Measurements from ENCODE around the gene ZNF497. TPM values are rescaled to one million over a fixed set of nuclear protein-coding genes. Genes with fewer than 3 reads are reported as not detected.

ZNF497 gene
- total and polyA plus RNA-seq, 9 of the 15 experiments (the other 6 are each of a cell fraction or from before 2014, with no cell fraction given): 0.06 to 0.98 (median 0.44) TPM; not detected in 1

DNA sequence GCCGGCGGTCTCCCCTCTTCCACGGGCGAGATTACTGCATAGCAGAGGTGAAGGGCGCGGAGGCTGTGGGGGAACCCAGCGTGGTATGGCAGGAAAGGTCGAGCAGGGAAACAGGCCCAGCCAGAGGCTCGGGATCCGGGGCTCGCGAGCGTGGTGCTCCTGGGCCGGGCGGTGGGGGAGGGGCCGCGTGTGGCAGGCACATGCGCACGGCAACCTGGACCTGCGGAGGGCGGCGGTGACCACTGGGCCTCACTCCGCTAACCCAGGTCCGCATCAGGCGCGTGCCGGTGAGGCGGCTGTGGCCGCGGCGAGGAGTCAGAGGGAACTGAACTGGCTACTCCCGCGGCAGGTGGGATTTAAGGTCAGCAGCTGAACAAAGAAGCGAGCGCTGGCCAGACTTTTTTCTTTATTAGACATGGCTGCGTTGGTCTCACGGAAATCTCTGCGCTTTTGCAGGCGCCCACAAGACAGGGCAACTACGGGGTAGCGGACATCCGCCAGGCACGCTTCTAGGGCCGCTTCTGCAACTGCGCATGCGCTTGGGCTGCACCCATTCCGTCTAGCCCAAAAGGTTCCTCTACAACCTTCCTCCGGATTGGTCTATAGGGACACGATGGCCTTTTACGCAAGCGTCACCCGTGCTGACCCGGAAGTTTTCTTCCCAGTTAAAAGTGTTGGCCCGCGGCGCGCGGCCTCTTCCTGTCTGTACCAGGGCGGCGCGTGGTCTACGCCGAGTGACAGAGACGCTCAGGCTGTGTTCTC lies 24.2 kb upstream of the ZNF497 start, which contains the start of gene RPS5 (continued):
- TF ChIP-seq TAF15 (IDR thresholded peaks at IDR 0.05; ENCODE audit: low read depth, low read length) (no peak), NR3C1 (CRISPR knock-in tag; IDR thresholded peaks at IDR 0.05) (peak; percentile 51; the same call in 1 of the 2 replicates), ZNF146 (CRISPR knock-in tag; IDR thresholded peaks at IDR 0.05; ENCODE audit: unreplicated experiment) (no peak), ZNF717 (CRISPR knock-in tag; IDR thresholded peaks at IDR 0.05) (0 out of 2 replicates have a peak, but pooled peaks have one; percentile 58), RCOR1 (IDR thresholded peaks at IDR 0.05; ENCODE audit: borderline replicate concordance in 1 of 2, low read depth in 2 of 2, low read length in 2 of 2) (no peak), ZNF589 (CRISPR knock-in tag; IDR thresholded peaks at IDR 0.05; ENCODE audit: low read depth) (no peak), HEY1 (CRISPR knock-in tag; IDR thresholded peaks at IDR 0.05; ENCODE audit: borderline replicate concordance) (no peak), SREBF1 (IDR thresholded peaks at IDR 0.05; ENCODE audit: borderline replicate concordance, low read depth, low read length) (peak; percentile 56; the same call in 1 of the 2 replicates), E2F3 (CRISPR knock-in tag; IDR thresholded peaks at IDR 0.05) (0 out of 2 replicates have a peak, but pooled peaks have one; percentile 11), NR1H2 (CRISPR knock-in tag; IDR thresholded peaks at IDR 0.05) (0 out of 2 replicates have a peak, but pooled peaks have one; percentile 50), ATF1 (CRISPR knock-in tag; IDR thresholded peaks at IDR 0.05) (no peak; the same call in 1 of the 2 replicates), ATF1 (tag; IDR thresholded peaks at IDR 0.05) (peak; percentile 95), MEF2A (IDR thresholded peaks at IDR 0.05; ENCODE audit: control insufficient read depth, low read depth, low read length) (peak; percentile 22; the same call in 1 of the 2 replicates), POLR3A (IDR thresholded peaks at IDR 0.05; ENCODE audit: borderline replicate concordance, extremely low read depth, insufficient read depth, insufficient read length) (no peak)
- TF ChIP-seq, protein P1, sequence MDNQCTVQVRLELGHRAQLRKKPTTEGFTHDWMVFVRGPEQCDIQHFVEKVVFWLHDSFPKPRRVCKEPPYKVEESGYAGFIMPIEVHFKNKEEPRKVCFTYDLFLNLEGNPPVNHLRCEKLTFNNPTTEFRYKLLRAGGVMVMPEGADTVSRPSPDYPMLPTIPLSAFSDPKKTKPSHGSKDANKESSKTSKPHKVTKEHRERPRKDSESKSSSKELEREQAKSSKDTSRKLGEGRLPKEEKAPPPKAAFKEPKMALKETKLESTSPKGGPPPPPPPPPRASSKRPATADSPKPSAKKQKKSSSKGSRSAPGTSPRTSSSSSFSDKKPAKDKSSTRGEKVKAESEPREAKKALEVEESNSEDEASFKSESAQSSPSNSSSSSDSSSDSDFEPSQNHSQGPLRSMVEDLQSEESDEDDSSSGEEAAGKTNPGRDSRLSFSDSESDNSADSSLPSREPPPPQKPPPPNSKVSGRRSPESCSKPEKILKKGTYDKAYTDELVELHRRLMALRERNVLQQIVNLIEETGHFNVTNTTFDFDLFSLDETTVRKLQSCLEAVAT (IDR thresholded peaks at IDR 0.05): peak; percentile 63 to 74; a peak in 1 of 4 replicates
- TF ChIP-seq, protein P2, sequence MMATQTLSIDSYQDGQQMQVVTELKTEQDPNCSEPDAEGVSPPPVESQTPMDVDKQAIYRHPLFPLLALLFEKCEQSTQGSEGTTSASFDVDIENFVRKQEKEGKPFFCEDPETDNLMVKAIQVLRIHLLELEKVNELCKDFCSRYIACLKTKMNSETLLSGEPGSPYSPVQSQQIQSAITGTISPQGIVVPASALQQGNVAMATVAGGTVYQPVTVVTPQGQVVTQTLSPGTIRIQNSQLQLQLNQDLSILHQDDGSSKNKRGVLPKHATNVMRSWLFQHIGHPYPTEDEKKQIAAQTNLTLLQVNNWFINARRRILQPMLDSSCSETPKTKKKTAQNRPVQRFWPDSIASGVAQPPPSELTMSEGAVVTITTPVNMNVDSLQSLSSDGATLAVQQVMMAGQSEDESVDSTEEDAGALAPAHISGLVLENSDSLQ (IDR thresholded peaks at IDR 0.05): 0 out of 2 replicates have a peak, but pooled peaks have one; percentile 33
- TF ChIP-seq, protein P3, sequence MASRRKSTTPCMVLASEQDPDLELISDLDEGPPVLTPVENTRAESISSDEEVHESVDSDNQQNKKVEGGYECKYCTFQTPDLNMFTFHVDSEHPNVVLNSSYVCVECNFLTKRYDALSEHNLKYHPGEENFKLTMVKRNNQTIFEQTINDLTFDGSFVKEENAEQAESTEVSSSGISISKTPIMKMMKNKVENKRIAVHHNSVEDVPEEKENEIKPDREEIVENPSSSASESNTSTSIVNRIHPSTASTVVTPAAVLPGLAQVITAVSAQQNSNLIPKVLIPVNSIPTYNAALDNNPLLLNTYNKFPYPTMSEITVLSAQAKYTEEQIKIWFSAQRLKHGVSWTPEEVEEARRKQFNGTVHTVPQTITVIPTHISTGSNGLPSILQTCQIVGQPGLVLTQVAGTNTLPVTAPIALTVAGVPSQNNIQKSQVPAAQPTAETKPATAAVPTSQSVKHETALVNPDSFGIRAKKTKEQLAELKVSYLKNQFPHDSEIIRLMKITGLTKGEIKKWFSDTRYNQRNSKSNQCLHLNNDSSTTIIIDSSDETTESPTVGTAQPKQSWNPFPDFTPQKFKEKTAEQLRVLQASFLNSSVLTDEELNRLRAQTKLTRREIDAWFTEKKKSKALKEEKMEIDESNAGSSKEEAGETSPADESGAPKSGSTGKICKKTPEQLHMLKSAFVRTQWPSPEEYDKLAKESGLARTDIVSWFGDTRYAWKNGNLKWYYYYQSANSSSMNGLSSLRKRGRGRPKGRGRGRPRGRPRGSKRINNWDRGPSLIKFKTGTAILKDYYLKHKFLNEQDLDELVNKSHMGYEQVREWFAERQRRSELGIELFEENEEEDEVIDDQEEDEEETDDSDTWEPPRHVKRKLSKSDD (conservative IDR thresholded peaks at IDR 0.05; ENCODE audit: low read length): no peak
- TF ChIP-seq, protein P4, sequence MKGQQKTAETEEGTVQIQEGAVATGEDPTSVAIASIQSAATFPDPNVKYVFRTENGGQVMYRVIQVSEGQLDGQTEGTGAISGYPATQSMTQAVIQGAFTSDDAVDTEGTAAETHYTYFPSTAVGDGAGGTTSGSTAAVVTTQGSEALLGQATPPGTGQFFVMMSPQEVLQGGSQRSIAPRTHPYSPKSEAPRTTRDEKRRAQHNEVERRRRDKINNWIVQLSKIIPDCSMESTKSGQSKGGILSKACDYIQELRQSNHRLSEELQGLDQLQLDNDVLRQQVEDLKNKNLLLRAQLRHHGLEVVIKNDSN (CRISPR knock-in tag; IDR thresholded peaks at IDR 0.05): peak; percentile 77
- TF ChIP-seq, protein P5, sequence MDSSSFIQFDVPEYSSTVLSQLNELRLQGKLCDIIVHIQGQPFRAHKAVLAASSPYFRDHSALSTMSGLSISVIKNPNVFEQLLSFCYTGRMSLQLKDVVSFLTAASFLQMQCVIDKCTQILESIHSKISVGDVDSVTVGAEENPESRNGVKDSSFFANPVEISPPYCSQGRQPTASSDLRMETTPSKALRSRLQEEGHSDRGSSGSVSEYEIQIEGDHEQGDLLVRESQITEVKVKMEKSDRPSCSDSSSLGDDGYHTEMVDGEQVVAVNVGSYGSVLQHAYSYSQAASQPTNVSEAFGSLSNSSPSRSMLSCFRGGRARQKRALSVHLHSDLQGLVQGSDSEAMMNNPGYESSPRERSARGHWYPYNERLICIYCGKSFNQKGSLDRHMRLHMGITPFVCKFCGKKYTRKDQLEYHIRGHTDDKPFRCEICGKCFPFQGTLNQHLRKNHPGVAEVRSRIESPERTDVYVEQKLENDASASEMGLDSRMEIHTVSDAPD (CRISPR knock-in tag; IDR thresholded peaks at IDR 0.05): no peak

Measured in K562 (cell line).